Hepatocyte (in vitro differentiated cells): Measurements from ENCODE around the gene OS9. TPM values are rescaled to one million over a fixed set of nuclear protein-coding genes. Genes with fewer than 3 reads are reported as not detected.
"Not testable (repeated sequence)": the region's sequence is repeated elsewhere in the genome, so short reads cannot be mapped to it uniquely, and the experiment has no call there.

Experiments
- DNase-seq: peaks from one replicate; pipeline ENCODE4 v3.0.0-alpha.2; 2016; ENCODE audit warnings: low spot score
- H2AFZ ChIP-seq: fragments of 200-600 bp; sonication (generic); 2 replicates; pipeline ENCODE4 v1.6.0; 2016; ENCODE audit warnings: antibody characterized with exemption, mild to moderate bottlenecking
- H3K27ac ChIP-seq: fragments of 200-600 bp; sonication (generic); 2 replicates; pipeline ENCODE4 v1.5.1; 2016; ENCODE audit warnings: mild to moderate bottlenecking
- H3K27me3 ChIP-seq: fragments of 200-600 bp; sonication (generic); 2 replicates; pipeline ENCODE4 v1.6.1; 2016
- H3K36me3 ChIP-seq: fragments of 200-600 bp; sonication (generic); replicated peaks from 2 replicates; pipeline ENCODE4 v1.5.1; 2016; ENCODE audit warnings: low read depth; ENCODE audit not compliant: insufficient read depth
- H3K4me1 ChIP-seq: fragments of 200-600 bp; sonication (generic); 2 replicates; pipeline ENCODE4 v1.5.1; 2016; ENCODE audit warnings: mild to moderate bottlenecking, moderate library complexity; ENCODE audit not compliant: insufficient read depth
- H3K4me2 ChIP-seq: fragments of 200-600 bp; sonication (generic); 2 replicates; pipeline ENCODE4 v1.6.0; 2016
- H3K4me3 ChIP-seq: fragments of 200-600 bp; sonication (generic); 2 replicates; pipeline ENCODE4 v1.5.1; 2016; ENCODE audit warnings: mild to moderate bottlenecking
- H3K79me2 ChIP-seq: fragments of 200-600 bp; sonication (generic); 2 replicates; pipeline ENCODE4 v1.6.0; 2017; ENCODE audit warnings: mild to moderate bottlenecking
- H3K9me2 ChIP-seq: fragments of 200-600 bp; sonication (generic); replicated peaks from 2 replicates; pipeline ENCODE4 v1.6.0; 2017; ENCODE audit warnings: mild to moderate bottlenecking; ENCODE audit not compliant: insufficient read depth
- H3K9me3 ChIP-seq: fragments of 200-600 bp; sonication (generic); 2 replicates; pipeline ENCODE4 v1.5.1; 2016; ENCODE audit warnings: low read depth, mild to moderate bottlenecking
- H4K20me1 ChIP-seq: fragments of 200-600 bp; sonication (generic); 2 replicates; pipeline ENCODE4 v1.6.0; 2016; ENCODE audit warnings: mild to moderate bottlenecking; ENCODE audit not compliant: insufficient read depth, poor library complexity, severe bottlenecking
- CTCF ChIP-seq: fragments of 200-600 bp; sonication (generic); IDR thresholded peaks from 2 replicates; pipeline ENCODE4 v1.5.1; 2016; ENCODE audit warnings: antibody characterized with exemption, mild to moderate bottlenecking; ENCODE audit not compliant: poor library complexity
- EZH2 ChIP-seq: fragments of 200-600 bp; sonication (generic); IDR thresholded peaks from 2 replicates; pipeline ENCODE4 v1.6.1; 2016; ENCODE audit warnings: antibody characterized with exemption, mild to moderate bottlenecking, borderline replicate concordance
- EZH2phosphoT487 ChIP-seq: fragments of 200-600 bp; sonication (generic); IDR thresholded peaks from one replicate; pipeline ENCODE4 v1.6.1; 2018; ENCODE audit warnings: antibody characterized with exemption, mild to moderate bottlenecking, low read depth, moderate library complexity; ENCODE audit not compliant: unreplicated experiment, severe bottlenecking
- WGBS: methylation state at CpG from one replicate; pipeline ENCODE4 v1.1.6; 2016; ENCODE audit warnings: low lambda C conversion rate; ENCODE audit errors: missing lambda C conversion rate; 5-methylcytosine and 5-hydroxymethylcytosine counted together
- polyA plus RNA-seq: library from polyadenylated mRNA; unstranded; fragments of >200 nt; fragmentation: Nextera tagmentation; extraction: Ambion mirVana; gene quantifications from 2 replicates; pipeline ENCODE4 v1.2.1, GENCODE V29; 2016
- total RNA-seq: library from RNA; depleted of rRNA; stranded (reverse); fragments of >200 nt; gene quantifications from 2 replicates; pipeline ENCODE4 v1.2.3, GENCODE V29; 2014

OS9 gene
- total and polyA plus RNA-seq, 2 experiments from 2014 or later: 243 to 366 TPM

GRCh38 chr12:57672801-57673200, 21.1 kb upstream of the OS9 start:
- no peak for DNase-seq
- no peak overlapping the region for H3K4me3 ChIP-seq
- no peaks in the 10 kb centered on the region for H3K9me2 ChIP-seq
- no peaks in the 10 kb centered on the region for H3K36me3 ChIP-seq
- no peaks in the 10 kb centered on the region for H3K4me1 ChIP-seq
- no peaks in the 10 kb centered on the region for H3K9me3 ChIP-seq
- TF ChIP-seq EZH2phosphoT487: no peak
- no peak for TF ChIP-seq EZH2
- no peak for TF ChIP-seq CTCF
- H3K79me2 ChIP-seq: no peaks in the 10 kb centered on the region
- no peak overlapping the region for H3K4me2 ChIP-seq
- no peaks in the 10 kb centered on the region for H3K27me3 ChIP-seq
- H2AFZ ChIP-seq: no peak overlapping the region
- WGBS: 87% methylated on average over 6 of the region's 6 CpGs
- no peaks in the 10 kb centered on the region for H4K20me1 ChIP-seq
- no peak overlapping the region for H3K27ac ChIP-seq

GRCh38 chr12:57674691-57675090, 19.2 kb upstream of the OS9 start:
- Histone ChIP-seq H3K4me1 (no peaks in the 10 kb centered on the region), H3K9me3 (no peaks in the 10 kb centered on the region), H3K9me2 (no peaks in the 10 kb centered on the region), H3K27ac (no peak overlapping the region), H3K27me3 (no peaks in the 10 kb centered on the region), H3K79me2 (no peaks in the 10 kb centered on the region), H3K36me3 (no peaks in the 10 kb centered on the region), H4K20me1 (no peaks in the 10 kb centered on the region), H3K4me2 (no peak overlapping the region), H3K4me3 (no peak overlapping the region), H2AFZ (no peak overlapping the region)
- TF ChIP-seq CTCF (no peak), EZH2phosphoT487 (no peak), EZH2 (no peak)
- 92% methylated on average over 29 of the region's 29 CpGs for WGBS
- DNase-seq: no peak

- not testable (repeated sequence) for H3K9me2 ChIP-seq, H3K4me2 ChIP-seq, DNase-seq, H3K9me3 ChIP-seq, H3K4me3 ChIP-seq, H3K36me3 ChIP-seq, H3K27ac ChIP-seq, H3K79me2 ChIP-seq, H3K27me3 ChIP-seq, H2AFZ ChIP-seq, H4K20me1 ChIP-seq, H3K4me1 ChIP-seq
- 88% methylated on average over 9 of the region's 9 CpGs for WGBS
Measured at GRCh38 chr12:57677947-57678346, 16.0 kb upstream of the OS9 start.

GRCh38 chr12:57679697-57680096, 14.2 kb upstream of the OS9 start:
- Histone ChIP-seq H3K4me2 (no peak overlapping the region), H3K9me2 (no peaks in the 10 kb centered on the region), H3K27ac (no peak overlapping the region), H3K9me3 (no peaks in the 10 kb centered on the region), H3K79me2 (no peaks in the 10 kb centered on the region), H3K4me1 (no peaks in the 10 kb centered on the region), H3K4me3 (no peak overlapping the region), H3K27me3 (peaks cover 8% of the 10 kb centered on the region), H3K36me3 (no peaks in the 10 kb centered on the region), H2AFZ (no peak overlapping the region), H4K20me1 (no peaks in the 10 kb centered on the region)
- no peak for TF ChIP-seq EZH2phosphoT487
- TF ChIP-seq CTCF: no peak
- no peak for TF ChIP-seq EZH2
- no peak for DNase-seq
